Activated naive CD4-positive, alpha-beta T cell treated with anti-CD3 and anti-CD28 coated beads, Interleukin-2, amount 50 U/mL, for 24 hours (primary cell): ENCODE data around the gene SOWAHA.
"Not testable (repeated sequence)": the region's sequence is repeated elsewhere in the genome, so short reads cannot be mapped to it uniquely, and the experiment has no call there.

Experiments
- H3K27ac Mint-ChIP-seq: one replicate; pipeline ENCODE4 v1.8.0; 2021; ENCODE audit warnings: mild to moderate bottlenecking, mixed read lengths
- H3K27me3 Mint-ChIP-seq: one replicate; pipeline ENCODE4 v1.8.0; 2021; ENCODE audit warnings: mixed read lengths
- H3K36me3 Mint-ChIP-seq: one replicate; pipeline ENCODE4 v1.8.0; 2021; ENCODE audit warnings: mixed read lengths
- H3K4me1 Mint-ChIP-seq: one replicate; pipeline ENCODE4 v1.8.0; 2021; ENCODE audit warnings: mixed read lengths
- H3K4me3 Mint-ChIP-seq: one replicate; pipeline ENCODE4 v1.8.0; 2021; ENCODE audit warnings: mild to moderate bottlenecking, mixed read lengths
- H3K9me3 Mint-ChIP-seq: one replicate; pipeline ENCODE4 v1.8.0; 2021; ENCODE audit warnings: mixed read lengths

SOWAHA gene

DNA sequence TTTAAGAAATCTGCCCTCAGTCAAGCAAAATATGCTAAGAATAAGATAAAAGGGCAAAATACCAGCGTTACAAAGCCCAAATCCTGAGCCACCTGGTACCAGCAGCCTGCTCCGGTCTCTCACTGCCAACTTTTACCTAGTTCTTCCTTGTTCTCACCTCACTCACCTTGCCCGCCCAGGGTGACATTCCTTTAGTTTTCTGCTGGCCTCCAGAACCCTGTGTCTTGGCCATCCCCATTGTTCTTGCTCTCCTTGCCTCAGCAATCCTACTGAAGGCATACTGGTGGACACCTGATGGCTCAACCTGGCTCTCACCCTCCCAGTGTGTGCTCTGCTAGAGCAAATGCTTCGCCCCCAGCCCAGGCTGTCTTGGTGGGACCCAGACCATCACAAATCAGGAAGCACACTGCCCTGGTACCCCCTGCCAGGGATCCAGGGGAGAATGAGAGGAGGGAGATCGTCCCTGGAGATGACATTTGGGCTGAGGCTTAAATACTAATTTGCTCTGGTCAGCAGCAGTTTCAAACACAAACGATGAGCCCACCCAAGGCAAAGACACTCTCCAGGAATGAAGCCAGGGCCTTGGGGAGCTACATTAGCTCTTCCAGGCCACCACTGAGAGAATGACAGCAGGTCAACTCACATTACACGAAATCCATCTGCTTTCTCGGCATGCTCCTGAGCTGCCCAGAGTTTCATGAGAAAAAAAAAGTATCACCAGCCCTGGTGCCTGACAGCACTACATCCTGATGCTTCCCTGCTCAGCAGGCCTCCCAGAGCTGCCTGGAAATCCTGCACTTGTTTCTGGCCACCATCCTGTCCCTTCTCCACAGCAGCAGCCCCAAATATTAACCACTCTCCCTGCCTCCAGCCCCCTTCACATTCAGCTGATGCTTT is 23.9 kb upstream of the SOWAHA start:
- no peaks in the 10 kb centered on the region for H3K36me3 Mint-ChIP-seq
- no peaks in the 10 kb centered on the region for H3K4me1 Mint-ChIP-seq
- no peak overlapping the region for H3K4me3 Mint-ChIP-seq
- no peak overlapping the region for H3K27ac Mint-ChIP-seq
- peaks cover 5% of the 10 kb centered on the region for H3K27me3 Mint-ChIP-seq
- no peaks in the 10 kb centered on the region for H3K9me3 Mint-ChIP-seq

DNA sequence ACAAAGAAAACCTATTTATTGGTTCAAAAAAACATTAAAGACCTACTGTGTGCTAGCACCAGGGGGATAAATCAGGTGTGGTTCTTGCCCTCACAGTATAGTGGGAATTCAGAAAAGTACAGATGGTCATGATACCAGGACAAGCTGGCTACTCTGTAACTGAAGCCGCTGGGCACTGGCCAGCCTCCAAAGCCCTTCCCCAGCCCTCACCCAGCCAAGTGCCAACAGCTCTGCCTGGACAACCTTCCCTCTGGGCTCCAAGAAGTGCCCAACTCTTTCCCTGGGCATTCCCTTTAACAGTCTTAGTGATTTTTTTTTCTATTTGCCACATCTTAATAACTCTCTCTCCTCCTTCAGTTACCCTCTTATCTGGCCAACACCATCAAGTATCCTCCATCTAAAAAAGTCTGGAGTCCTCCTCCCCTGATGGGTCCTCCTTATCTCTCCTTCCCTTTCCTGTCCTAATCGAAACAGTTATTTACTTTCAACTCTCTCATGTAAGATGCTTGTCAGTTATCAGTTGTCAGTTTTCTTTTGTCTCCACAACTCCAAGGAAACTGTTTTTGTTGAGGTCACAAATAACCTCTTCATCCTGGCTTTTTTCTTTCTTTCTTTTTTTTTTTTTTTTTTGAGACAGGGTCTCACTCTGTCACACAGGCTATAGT is 22.8 kb upstream of the SOWAHA start:
- Mint-ChIP-seq H3K27me3 (peaks cover 3% of the 10 kb centered on the region), H3K4me1 (no peaks in the 10 kb centered on the region), H3K36me3 (no peaks in the 10 kb centered on the region), H3K4me3 (no peak overlapping the region), H3K27ac (no peak overlapping the region), H3K9me3 (no peaks in the 10 kb centered on the region)

DNA sequence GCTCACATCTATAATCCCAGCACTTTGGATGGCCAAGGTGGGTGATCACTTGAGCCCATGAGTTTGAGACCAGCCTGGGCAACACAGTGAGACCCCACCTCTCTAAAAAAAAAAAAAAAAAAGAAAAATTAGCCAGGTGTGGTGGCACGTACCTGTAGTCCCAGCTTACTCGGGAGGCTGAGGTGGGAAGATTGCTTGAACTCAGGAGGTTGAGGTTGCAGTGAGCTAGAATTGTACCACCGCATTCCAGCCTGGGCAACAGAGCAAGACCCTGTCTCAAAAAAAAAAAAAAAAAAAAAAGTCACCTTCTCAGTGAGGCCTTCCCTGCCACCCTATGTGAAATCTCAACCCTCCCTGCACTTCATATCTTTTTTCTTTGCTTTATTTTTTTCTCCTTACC is 22.1 kb upstream of the SOWAHA start:
- Mint-ChIP-seq H3K27ac (no peak overlapping the region), H3K9me3 (no peaks in the 10 kb centered on the region), H3K4me3 (no peak overlapping the region), H3K4me1 (no peaks in the 10 kb centered on the region), H3K36me3 (no peaks in the 10 kb centered on the region), H3K27me3 (peaks cover 1% of the 10 kb centered on the region)

DNA sequence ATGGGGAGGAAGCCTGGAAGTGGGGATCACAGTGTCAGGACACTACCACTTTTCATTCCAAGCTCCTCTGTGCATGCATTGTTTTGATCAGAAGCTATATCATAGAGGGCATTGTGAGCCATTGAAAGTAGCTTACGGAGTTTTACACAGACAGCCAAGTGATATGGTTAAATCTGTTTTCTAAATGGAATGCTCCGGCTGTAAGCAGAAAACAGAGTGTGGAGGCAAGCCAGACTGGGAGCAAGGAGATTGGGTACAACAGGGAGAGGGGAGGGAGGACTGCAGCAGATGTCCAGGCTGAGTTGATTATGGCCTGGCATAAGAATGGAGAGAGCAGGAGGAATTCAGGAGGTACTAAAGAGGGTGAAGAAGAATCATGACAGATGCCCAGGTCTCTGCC is 15.5 kb upstream of the SOWAHA start:
- no peaks in the 10 kb centered on the region for H3K36me3 Mint-ChIP-seq
- peaks cover 18% of the 10 kb centered on the region for H3K27me3 Mint-ChIP-seq

DNA sequence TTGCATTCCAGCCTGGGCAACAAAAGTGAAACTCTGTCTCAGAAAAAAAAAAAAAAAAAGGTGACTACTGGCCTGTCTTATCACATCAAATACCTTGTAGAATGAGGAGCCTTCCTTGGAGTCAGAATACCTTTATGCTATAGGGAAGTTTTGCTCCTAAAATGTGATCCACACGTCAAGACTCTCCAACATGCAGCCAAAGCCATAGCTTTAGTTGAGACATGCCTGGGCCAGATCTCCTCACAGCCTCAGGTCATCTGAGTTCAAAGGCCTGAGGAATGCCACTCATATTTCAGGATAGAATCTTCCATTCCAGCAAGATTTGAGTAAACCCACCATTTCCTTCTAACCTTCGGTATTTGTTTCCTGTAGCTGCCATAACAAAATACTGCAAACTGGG is 13.7 kb upstream of the SOWAHA start:
- Mint-ChIP-seq H3K36me3 (no peaks in the 10 kb centered on the region), H3K27me3 (peaks cover 25% of the 10 kb centered on the region), H3K27ac (no peak overlapping the region), H3K4me3 (no peak overlapping the region), H3K4me1 (no peaks in the 10 kb centered on the region), H3K9me3 (no peaks in the 10 kb centered on the region)

More for the DNA sequence above, 15.5 kb upstream of the SOWAHA start:
- no peak overlapping the region for H3K4me3 Mint-ChIP-seq
- no peaks in the 10 kb centered on the region for H3K4me1 Mint-ChIP-seq
- H3K27ac Mint-ChIP-seq: no peak overlapping the region
- H3K9me3 Mint-ChIP-seq: no peaks in the 10 kb centered on the region

DNA sequence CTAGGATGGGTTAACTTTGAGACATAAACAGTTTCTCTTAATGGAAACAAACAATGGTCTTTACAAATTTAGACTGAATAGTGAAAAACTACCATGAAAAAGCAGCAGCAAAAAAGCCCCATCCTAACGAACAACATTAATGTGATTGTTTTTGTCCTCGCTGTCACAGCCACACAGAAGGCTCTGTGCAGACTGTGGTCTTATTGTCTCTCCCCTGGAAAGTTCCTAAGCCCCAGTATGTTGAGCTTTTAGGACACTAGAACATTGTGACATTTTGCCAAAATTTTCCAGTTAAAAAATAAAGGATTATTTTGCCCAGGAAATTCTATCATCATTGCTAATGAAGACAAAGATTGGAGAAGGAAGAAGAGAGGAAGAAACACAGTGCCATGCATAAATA is 12.6 kb upstream of the SOWAHA start:
- H3K36me3 Mint-ChIP-seq: no peaks in the 10 kb centered on the region
- no peak overlapping the region for H3K27ac Mint-ChIP-seq
- H3K9me3 Mint-ChIP-seq: no peaks in the 10 kb centered on the region
- no peak overlapping the region for H3K4me3 Mint-ChIP-seq
- no peaks in the 10 kb centered on the region for H3K4me1 Mint-ChIP-seq
- H3K27me3 Mint-ChIP-seq: peaks cover 31% of the 10 kb centered on the region

DNA sequence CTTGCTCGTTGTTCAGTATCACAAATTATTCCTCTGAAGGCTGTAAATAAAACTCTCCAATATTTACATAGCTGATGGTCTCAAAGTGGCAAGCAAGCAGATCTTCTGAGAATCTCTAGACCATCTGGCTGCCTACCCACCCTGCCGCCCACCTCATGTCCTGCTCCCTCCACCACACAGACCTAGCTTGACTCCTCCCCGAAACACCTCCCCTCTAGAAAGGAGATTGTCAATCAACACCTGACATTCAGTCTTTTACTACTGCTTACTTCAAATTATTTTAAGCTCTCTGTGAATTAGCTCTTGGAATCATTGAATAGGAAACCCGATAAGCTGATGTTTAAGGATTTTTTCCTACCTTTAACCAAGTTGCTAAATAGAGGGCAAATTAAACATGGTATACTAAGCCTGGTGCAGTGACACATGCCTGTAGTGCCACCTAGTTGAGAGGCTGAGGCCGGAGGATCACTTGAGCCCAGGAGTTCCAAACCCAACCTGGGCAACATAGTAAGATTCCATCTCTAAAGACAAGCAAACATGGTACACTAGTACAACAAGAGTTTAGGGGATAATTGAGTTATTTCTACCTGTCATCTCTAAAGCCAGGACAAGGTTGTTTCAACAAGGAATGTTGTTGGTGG is 10.9 kb upstream of the SOWAHA start:
- Mint-ChIP-seq H3K27ac (no peak overlapping the region), H3K4me3 (no peak overlapping the region), H3K27me3 (peaks cover 38% of the 10 kb centered on the region), H3K36me3 (no peaks in the 10 kb centered on the region), H3K4me1 (no peaks in the 10 kb centered on the region), H3K9me3 (no peaks in the 10 kb centered on the region)

DNA sequence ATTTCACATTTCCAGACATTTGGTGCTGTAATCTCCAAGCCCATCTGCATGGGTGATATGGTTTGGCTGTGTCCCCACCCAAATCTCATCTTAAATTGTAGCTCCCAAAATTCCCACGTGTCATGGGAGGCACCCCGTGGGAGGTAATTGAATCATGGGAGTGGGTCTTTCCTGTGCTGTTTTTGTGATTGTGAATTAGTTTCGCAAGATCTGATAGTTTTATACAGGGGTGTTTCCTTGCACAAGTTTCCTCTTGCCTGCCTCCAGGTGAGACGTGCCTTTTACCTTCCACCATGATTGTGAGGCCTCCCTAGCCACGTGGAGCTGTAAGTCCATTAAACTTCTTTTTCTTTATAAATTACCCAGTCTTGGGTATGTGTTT is 10.4 kb upstream of the SOWAHA start:
- H3K9me3 Mint-ChIP-seq, H3K27ac Mint-ChIP-seq, H3K36me3 Mint-ChIP-seq, H3K4me1 Mint-ChIP-seq, H3K4me3 Mint-ChIP-seq: not testable (repeated sequence)
- peaks cover 41% of the 10 kb centered on the region for H3K27me3 Mint-ChIP-seq

DNA sequence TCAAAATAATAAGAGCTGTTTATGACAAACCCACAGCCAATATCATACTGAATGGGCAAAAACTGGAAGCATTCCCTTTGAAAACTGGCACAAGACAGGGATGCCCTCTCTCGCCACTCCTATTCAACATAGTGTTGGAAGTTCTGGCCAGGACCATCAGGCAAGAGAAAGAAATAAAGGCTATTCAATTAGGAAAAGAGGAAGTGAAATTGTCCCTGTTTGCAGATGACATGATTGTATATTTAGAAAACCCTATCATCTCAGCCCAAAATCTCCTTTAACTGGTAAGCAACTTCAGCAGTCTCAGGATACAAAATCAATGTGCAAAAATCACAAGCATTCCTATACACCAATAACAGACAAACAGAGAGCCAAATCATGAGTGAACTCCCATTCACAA is 8.9 kb upstream of the SOWAHA start:
- H3K27me3 Mint-ChIP-seq: peaks cover 44% of the 10 kb centered on the region
- not testable (repeated sequence) for H3K9me3 Mint-ChIP-seq, H3K36me3 Mint-ChIP-seq, H3K27ac Mint-ChIP-seq, H3K4me3 Mint-ChIP-seq, H3K4me1 Mint-ChIP-seq

DNA sequence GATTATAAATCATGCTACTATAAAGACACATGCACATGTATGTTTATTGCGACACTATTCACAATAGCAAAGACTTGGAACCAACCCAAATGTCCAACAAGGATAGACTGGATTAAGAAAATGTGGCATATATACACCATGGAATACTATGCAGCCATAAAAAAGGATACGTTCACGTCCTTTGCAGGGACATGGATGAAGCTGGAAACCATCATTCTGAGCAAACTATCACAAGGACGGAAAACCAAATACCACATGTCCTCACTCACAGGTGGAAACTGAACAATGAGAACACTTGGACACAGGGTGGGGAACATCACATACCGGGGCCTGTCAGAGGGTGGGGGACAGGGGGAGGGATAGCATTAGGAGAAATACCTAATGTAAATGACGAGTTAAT is 7.2 kb upstream of the SOWAHA start:
- not testable (repeated sequence) for H3K27ac Mint-ChIP-seq, H3K9me3 Mint-ChIP-seq, H3K4me3 Mint-ChIP-seq, H3K4me1 Mint-ChIP-seq, H3K36me3 Mint-ChIP-seq
- H3K27me3 Mint-ChIP-seq: peaks cover 48% of the 10 kb centered on the region

DNA sequence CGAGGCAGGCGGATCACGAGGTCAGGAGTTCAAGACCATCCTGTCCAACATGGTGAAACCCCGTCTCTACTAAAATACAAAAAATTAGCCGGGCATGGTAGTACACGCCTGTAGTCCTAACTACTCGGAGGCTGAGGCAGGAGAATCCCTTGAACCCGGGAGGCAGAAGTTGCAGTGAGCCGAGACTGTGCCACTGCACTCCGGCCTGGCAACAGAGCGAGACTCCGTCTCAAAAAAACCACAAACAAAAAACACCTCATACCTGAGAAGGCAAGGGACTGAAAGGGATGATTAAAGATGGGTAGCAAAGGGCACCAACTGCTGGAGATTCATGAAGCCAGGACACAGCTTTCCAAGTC is 6.3 kb upstream of the SOWAHA start:
- H3K36me3 Mint-ChIP-seq, H3K9me3 Mint-ChIP-seq, H3K4me1 Mint-ChIP-seq, H3K4me3 Mint-ChIP-seq: not testable (repeated sequence)
- peaks cover 55% of the 10 kb centered on the region for H3K27me3 Mint-ChIP-seq
- H3K27ac Mint-ChIP-seq: peak overlapping the region; percentile 30

DNA sequence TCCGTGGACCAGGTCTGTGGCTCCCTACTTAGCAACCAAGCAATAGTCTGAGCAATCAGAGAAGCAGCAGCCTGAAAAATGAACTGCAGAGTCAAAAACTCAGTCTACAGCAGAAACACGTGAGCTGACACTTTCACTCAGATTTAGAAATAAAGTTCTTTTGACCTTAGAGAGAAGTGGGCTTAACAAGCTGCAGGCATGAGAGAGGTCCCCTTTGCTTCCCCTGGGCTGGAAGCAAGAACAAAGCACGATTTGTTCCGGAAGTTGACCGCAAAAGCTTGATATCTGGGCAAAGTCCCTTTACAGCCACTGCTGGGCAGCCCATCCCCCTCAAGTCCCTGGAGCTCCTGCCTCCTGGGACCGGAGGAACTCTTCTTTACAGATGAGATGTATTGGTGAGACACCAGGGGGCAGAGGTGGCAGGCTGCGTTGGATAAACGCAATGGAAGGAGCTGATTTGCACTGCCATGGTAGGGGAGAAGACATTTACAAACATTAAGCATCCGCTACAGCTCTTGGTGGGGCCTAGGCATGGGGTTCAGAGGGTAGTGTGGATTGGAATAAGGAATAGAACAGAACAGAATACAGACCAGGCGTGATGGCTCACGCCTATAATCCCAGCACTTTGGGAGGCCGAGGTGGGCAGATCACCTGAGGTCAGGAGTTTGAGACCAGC is 5.8 kb upstream of the SOWAHA start:
- Mint-ChIP-seq H3K27me3 (peaks cover 52% of the 10 kb centered on the region), H3K4me1 (peaks cover 2% of the 10 kb centered on the region), H3K36me3 (no peaks in the 10 kb centered on the region), H3K9me3 (no peaks in the 10 kb centered on the region), H3K27ac (no peak overlapping the region), H3K4me3 (no peak overlapping the region)

DNA sequence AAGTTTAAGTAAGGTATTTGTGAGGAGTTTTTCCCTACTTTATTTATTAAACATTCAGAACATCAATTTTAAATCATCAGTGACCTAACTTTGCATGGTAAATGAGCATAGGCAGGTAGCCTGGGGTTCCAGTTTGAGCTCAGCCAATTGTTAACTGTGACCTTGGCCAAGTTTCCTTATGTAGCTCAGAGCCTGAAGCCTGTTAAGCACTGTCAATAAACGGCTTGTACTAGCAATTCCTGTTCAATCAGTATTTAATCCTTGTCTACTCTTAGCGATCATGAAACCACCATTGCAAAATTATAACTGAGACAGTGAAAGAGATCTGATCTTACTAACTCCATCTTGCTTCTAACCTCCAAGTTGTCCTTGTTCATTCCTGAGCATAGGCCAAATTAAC is 4.7 kb upstream of the SOWAHA start:
- Mint-ChIP-seq H3K36me3 (no peaks in the 10 kb centered on the region), H3K4me1 (peaks cover 10% of the 10 kb centered on the region), H3K27me3 (peaks cover 56% of the 10 kb centered on the region), H3K4me3 (no peak overlapping the region), H3K9me3 (no peaks in the 10 kb centered on the region), H3K27ac (no peak overlapping the region)

DNA sequence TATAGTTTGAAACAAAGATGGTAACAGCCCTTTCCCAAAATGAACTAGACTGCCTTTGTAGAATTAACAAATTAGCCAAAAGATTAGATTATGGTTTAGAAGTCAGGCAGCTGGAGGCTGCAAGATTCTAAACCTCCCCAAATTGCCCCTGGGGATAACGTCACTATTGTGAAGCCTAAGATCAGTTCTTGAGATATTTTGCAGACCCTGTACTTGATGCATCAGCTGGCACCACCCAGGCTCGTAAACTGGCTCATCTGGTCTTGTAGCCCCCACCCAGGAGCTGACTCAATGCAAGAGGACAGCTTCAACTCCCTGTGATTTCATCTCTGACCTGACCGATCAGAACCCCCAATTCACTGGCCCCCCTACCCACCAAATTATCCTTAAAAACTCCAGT is 4.2 kb upstream of the SOWAHA start:
- Mint-ChIP-seq H3K36me3 (no peaks in the 10 kb centered on the region), H3K9me3 (no peaks in the 10 kb centered on the region), H3K4me1 (peaks cover 10% of the 10 kb centered on the region), H3K27me3 (peaks cover 54% of the 10 kb centered on the region), H3K4me3 (no peak overlapping the region), H3K27ac (no peak overlapping the region)

DNA sequence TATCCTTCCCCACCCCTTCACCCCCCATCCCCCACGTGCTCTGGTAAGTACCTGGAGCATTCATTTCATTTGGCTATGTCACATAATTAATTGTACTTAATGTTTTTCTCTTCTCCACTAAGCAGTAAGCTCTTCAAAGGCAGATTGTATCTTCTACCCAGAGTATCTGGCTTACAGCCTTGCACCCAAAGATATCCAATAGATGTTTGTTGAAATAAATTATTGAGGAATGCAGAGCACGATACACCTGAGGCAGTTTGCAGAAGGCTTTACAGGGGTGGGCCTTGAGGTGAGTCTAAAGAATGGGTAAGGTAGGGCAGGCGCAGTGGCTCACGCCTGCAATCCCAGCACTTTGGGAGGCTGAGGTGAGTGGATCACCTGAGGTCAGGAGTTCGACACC is 2.5 kb upstream of the SOWAHA start:
- no peak overlapping the region for H3K27ac Mint-ChIP-seq
- no peaks in the 10 kb centered on the region for H3K9me3 Mint-ChIP-seq
- peaks cover 10% of the 10 kb centered on the region for H3K4me1 Mint-ChIP-seq
- H3K4me3 Mint-ChIP-seq: no peak overlapping the region
- H3K27me3 Mint-ChIP-seq: peaks cover 43% of the 10 kb centered on the region
- peaks cover 2% of the 10 kb centered on the region for H3K36me3 Mint-ChIP-seq
